ENCODE measurements around the gene AMIGO3.

Gene AMIGO3

DNA sequence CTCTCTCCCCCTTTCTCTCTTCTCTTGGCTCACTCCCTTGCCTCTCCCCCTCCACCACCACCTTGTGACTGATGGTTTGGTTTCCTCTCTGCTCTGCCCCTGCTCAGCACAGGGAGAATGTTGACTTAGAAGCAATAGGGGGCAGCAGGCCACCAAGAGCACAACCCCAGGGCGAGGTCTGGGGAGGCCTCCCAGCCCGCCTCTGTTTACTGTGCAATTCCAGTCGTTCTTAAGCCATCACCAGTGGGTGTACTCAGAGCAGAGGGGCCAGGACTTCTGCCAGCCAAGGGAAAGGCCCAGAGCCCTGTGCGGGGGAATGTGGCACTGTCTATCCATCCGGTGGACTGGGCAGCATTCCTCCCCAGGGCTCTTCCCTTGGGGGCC lies 51.1 kb downstream of the AMIGO3 start:
- no peak overlapping the region for H3K4me3 ChIP-seq (ENCODE audit: low read depth, low read length)
- no peaks in the 10 kb centered on the region for H3K4me1 ChIP-seq (ENCODE audit: control insufficient read depth, insufficient read depth, low read length)
- no peak overlapping the region for H3K27ac ChIP-seq (ENCODE audit: extremely low read depth, low read depth, low read length)
- CTCF ChIA-PET = no interaction called here
- POLR2A ChIA-PET = no interaction called here
- TF ChIP-seq, protein P1, sequence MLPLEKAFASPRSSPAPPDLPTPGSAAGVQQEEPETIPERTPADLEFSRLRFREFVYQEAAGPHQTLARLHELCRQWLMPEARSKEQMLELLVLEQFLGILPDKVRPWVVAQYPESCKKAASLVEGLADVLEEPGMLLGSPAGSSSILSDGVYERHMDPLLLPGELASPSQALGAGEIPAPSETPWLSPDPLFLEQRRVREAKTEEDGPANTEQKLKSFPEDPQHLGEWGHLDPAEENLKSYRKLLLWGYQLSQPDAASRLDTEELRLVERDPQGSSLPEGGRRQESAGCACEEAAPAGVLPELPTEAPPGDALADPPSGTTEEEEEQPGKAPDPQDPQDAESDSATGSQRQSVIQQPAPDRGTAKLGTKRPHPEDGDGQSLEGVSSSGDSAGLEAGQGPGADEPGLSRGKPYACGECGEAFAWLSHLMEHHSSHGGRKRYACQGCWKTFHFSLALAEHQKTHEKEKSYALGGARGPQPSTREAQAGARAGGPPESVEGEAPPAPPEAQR (tag by site-specific recombination; IDR thresholded peaks at IDR 0.05) = no peak
- TF ChIP-seq ZNF596 (tag by site-specific recombination; IDR thresholded peaks at IDR 0.05) (no peak), ZNF776 (tag by site-specific recombination; IDR thresholded peaks at IDR 0.05; ENCODE audit: borderline replicate concordance) (no peak), OVOL3 (tag by site-specific recombination; IDR thresholded peaks at IDR 0.05) (no peak), ZNF341 (tag by site-specific recombination; IDR thresholded peaks at IDR 0.05; ENCODE audit: low read depth) (no peak), ZIC2 (tag by site-specific recombination; IDR thresholded peaks at IDR 0.05) (peak; percentile 38), ZNF544 (tag by site-specific recombination; IDR thresholded peaks at IDR 0.05) (no peak)
- TF ChIP-seq, protein P2, sequence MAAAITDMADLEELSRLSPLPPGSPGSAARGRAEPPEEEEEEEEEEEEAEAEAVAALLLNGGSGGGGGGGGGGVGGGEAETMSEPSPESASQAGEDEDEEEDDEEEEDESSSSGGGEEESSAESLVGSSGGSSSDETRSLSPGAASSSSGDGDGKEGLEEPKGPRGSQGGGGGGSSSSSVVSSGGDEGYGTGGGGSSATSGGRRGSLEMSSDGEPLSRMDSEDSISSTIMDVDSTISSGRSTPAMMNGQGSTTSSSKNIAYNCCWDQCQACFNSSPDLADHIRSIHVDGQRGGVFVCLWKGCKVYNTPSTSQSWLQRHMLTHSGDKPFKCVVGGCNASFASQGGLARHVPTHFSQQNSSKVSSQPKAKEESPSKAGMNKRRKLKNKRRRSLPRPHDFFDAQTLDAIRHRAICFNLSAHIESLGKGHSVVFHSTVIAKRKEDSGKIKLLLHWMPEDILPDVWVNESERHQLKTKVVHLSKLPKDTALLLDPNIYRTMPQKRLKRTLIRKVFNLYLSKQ (tag by site-specific recombination; IDR thresholded peaks at IDR 0.05; ENCODE audit: borderline replicate concordance) = no peak
- TF ChIP-seq, protein P3, sequence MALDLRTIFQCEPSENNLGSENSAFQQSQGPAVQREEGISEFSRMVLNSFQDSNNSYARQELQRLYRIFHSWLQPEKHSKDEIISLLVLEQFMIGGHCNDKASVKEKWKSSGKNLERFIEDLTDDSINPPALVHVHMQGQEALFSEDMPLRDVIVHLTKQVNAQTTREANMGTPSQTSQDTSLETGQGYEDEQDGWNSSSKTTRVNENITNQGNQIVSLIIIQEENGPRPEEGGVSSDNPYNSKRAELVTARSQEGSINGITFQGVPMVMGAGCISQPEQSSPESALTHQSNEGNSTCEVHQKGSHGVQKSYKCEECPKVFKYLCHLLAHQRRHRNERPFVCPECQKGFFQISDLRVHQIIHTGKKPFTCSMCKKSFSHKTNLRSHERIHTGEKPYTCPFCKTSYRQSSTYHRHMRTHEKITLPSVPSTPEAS (tag by site-specific recombination; IDR thresholded peaks at IDR 0.05) = no peak
- H3K9me3 ChIP-seq (ENCODE audit: control insufficient read depth, insufficient read depth, low read depth, low read length) = no peaks in the 10 kb centered on the region
- no peaks in the 10 kb centered on the region for H3K36me3 ChIP-seq (ENCODE audit: control insufficient read depth in 2 of 2, insufficient read depth in 1 of 2, low read length in 2 of 2)

DNA sequence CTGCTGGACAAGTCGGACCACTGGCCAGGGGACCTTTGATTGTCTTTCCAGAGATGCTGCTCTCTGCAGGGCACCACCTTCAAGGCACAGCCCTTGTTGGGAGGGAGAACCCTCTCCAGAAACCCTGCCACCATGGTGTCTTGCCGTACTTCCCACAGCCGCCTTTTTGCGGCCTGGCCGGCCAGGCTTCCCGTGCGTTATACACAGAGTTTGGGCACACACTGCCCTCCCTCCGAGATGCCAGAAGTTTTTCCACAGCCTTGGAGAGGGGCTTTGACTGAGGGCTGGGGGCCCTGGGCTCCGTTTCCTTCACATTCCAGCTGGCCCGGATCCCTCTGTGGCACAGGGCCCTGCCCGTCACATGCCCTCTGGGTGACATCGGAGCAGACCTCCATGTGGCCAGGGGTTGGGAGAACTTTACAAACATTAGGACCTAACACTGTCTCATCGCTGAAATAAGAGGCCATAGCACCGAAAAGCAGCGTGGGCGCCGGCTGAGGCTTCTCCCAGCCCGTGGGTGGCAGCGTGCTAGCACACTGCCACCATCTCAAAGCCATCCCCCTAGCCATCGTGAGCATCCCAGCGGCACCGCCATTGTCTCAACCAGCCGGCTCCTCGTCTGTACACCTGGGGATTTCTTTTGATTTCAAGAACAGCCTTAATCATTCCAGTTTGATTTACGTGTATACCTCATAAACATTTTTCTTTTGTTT lies 51.6 kb downstream of the AMIGO3 start:
- Histone ChIP-seq H3K9me3 (ENCODE audit: control insufficient read depth, insufficient read depth, low read depth, low read length) (no peaks in the 10 kb centered on the region), H3K27ac (ENCODE audit: extremely low read depth, low read depth, low read length) (no peak overlapping the region), H3K36me3 (ENCODE audit: control insufficient read depth in 2 of 2, insufficient read depth in 1 of 2, low read length in 2 of 2) (no peaks in the 10 kb centered on the region), H3K4me1 (ENCODE audit: control insufficient read depth, insufficient read depth, low read length) (no peaks in the 10 kb centered on the region), H3K4me3 (ENCODE audit: low read depth, low read length) (no peak overlapping the region)
- TF ChIP-seq, protein P4, sequence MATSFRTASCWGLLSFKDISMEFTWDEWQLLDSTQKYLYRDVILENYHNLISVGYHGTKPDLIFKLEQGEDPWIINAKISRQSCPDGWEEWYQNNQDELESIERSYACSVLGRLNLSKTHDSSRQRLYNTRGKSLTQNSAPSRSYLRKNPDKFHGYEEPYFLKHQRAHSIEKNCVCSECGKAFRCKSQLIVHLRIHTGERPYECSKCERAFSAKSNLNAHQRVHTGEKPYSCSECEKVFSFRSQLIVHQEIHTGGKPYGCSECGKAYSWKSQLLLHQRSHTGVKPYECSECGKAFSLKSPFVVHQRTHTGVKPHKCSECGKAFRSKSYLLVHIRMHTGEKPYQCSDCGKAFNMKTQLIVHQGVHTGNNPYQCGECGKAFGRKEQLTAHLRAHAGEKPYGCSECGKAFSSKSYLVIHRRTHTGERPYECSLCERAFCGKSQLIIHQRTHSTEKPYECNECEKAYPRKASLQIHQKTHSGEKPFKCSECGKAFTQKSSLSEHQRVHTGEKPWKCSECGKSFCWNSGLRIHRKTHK (tag by site-specific recombination; IDR thresholded peaks at IDR 0.05) = no peak
- TF ChIP-seq, protein P5, sequence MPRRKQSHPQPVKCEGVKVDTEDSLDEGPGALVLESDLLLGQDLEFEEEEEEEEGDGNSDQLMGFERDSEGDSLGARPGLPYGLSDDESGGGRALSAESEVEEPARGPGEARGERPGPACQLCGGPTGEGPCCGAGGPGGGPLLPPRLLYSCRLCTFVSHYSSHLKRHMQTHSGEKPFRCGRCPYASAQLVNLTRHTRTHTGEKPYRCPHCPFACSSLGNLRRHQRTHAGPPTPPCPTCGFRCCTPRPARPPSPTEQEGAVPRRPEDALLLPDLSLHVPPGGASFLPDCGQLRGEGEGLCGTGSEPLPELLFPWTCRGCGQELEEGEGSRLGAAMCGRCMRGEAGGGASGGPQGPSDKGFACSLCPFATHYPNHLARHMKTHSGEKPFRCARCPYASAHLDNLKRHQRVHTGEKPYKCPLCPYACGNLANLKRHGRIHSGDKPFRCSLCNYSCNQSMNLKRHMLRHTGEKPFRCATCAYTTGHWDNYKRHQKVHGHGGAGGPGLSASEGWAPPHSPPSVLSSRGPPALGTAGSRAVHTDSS (tag by site-specific recombination; IDR thresholded peaks at IDR 0.05) = no peak
- TF ChIP-seq ZNF19 (tag by site-specific recombination; IDR thresholded peaks at IDR 0.05; ENCODE audit: low read depth) (no peak), ZNF555 (tag by site-specific recombination; conservative IDR thresholded peaks at IDR 0.05) (no peak), ZNF837 (tag by site-specific recombination; IDR thresholded peaks at IDR 0.05) (no peak), ZNF785 (tag by site-specific recombination; IDR thresholded peaks at IDR 0.05) (no peak), ZNF202 (tag by site-specific recombination; IDR thresholded peaks at IDR 0.05; ENCODE audit: borderline replicate concordance) (no peak), SETDB1 (IDR thresholded peaks at IDR 0.05; ENCODE audit: insufficient read length, low read length) (no peak), REPIN1 (tag by site-specific recombination; IDR thresholded peaks at IDR 0.05; ENCODE audit: low read depth) (no peak), ZNF530 (tag by site-specific recombination; IDR thresholded peaks at IDR 0.05; ENCODE audit: low read depth) (no peak), BCL11B (tag by site-specific recombination; IDR thresholded peaks at IDR 0.05; ENCODE audit: low read depth) (no peak)
- CTCF ChIA-PET = interaction anchor here (1.6 kb wide), 1 partner anchor 128 kb away, joined by 5 read pairs; no protein-coding TSS in a partner anchor
- POLR2A ChIA-PET = no interaction called here

Measured in HEK293 (cell line).